ENCODE results near the gene DACH2. TPM values are rescaled to one million over a fixed set of nuclear protein-coding genes. Genes with fewer than 3 reads are reported as not detected.

Gene DACH2
- total and polyA plus RNA-seq, 9 of the 15 experiments (the other 6 are each of a cell fraction or from before 2014, with no cell fraction given): not detected

GRCh38 chrX:86104526-86104925 lies 43.7 kb upstream of the DACH2 start:
- 0% methylated on average over 1 of the region's 1 CpG for WGBS (ENCODE audit: insufficient coverage, low coverage, missing lambda C conversion rate)
- no peaks in the 10 kb centered on the region for H3K79me2 ChIP-seq (ENCODE audit: control insufficient read depth, insufficient read depth, low read length)
- BruUV-seq (replicated peaks): no TSS peak

GRCh38 chrX:86121916-86122315 lies 26.3 kb upstream of the DACH2 start:
- H3K27me3 ChIP-seq (ENCODE audit: control insufficient read depth in 2 of 2, insufficient read depth in 2 of 2, low read length in 2 of 2): no peaks in the 10 kb centered on the region
- no CpG with 5 or more reads among the region's 1 CpG for WGBS (ENCODE audit: insufficient coverage, low coverage, missing lambda C conversion rate)
- no peak for TF ChIP-seq ZNF253 (CRISPR knock-in tag; conservative IDR thresholded peaks at IDR 0.05)
- no peak for TF ChIP-seq CREBBP (IDR thresholded peaks at IDR 0.05; ENCODE audit: low read depth, low read length)
- no peak for TF ChIP-seq ZBED1 (IDR thresholded peaks at IDR 0.05)
- no peak for TF ChIP-seq ELF4 (CRISPR knock-in tag; IDR thresholded peaks at IDR 0.05)
- no peak for TF ChIP-seq ZNF75A (CRISPR knock-in tag; IDR thresholded peaks at IDR 0.05)
- no peak for TF ChIP-seq POLR2AphosphoS2 (IDR thresholded peaks at IDR 0.05; ENCODE audit: low read length)
- TF ChIP-seq CREB1 (IDR thresholded peaks at IDR 0.05): no peak
- no peak for TF ChIP-seq CREB1 (CRISPR knock-in tag; IDR thresholded peaks at IDR 0.05)
- TF ChIP-seq HEY1 (CRISPR knock-in tag; IDR thresholded peaks at IDR 0.05; ENCODE audit: borderline replicate concordance): no peak
- in situ Hi-C loops (cut with MboI) (no loop called here), intact Hi-C loops (cut with micrococcal nuclease) (no loop called here)
- no peaks in the 10 kb centered on the region for H3K79me2 ChIP-seq (ENCODE audit: control insufficient read depth, insufficient read depth, low read length)
- no peak overlapping the region for H3K4me3 ChIP-seq
- H3K27ac ChIP-seq (ENCODE audit: extremely low read depth, low read depth, low read length): no peak overlapping the region
- BruUV-seq (replicated peaks): no TSS peak
- no peak overlapping the region for H2AFZ ChIP-seq (ENCODE audit: low read depth, low read length)
- ATAC-seq (no peak), FAIRE-seq (no peak), DNase-seq (ENCODE audit: extremely low read depth in 1 of 4, low spot score in 3 of 4) (peak in 1 of 4 experiments; percentile 0)
- CTCF ChIA-PET (ENCODE audit: low intra/inter-chr PET ratio): no interaction called here
- H3K9me1 ChIP-seq (ENCODE audit: control insufficient read depth, insufficient read depth, low read length): no peaks in the 10 kb centered on the region
- H3K4me1 ChIP-seq (replicated peaks in 1 of 2; ENCODE audit: control insufficient read depth in 2 of 2, insufficient read depth in 2 of 2, low read length in 2 of 2): no peaks in the 10 kb centered on the region
- no peak overlapping the region for H3K9ac ChIP-seq (ENCODE audit: insufficient read depth in 1 of 2, low read depth in 2 of 2, low read length in 2 of 2)
- H3K36me3 ChIP-seq (ENCODE audit: control insufficient read depth, insufficient read depth, low read length): no peaks in the 10 kb centered on the region
- POLR2A ChIA-PET: no interaction called here
- no peaks in the 10 kb centered on the region for H4K20me1 ChIP-seq (replicated peaks; ENCODE audit: control insufficient read depth, insufficient read depth, low read length)
- no peak overlapping the region for H3K4me2 ChIP-seq (ENCODE audit: insufficient read depth, low read length)
- H3K9me3 ChIP-seq (replicated peaks; ENCODE audit: control insufficient read depth, insufficient read depth, low read depth, low read length): no peaks in the 10 kb centered on the region

More at GRCh38 chrX:86104526-86104925, 43.7 kb upstream of the DACH2 start:
- no peak overlapping the region for H3K27ac ChIP-seq (ENCODE audit: extremely low read depth, low read depth, low read length)
- H3K9me1 ChIP-seq (ENCODE audit: control insufficient read depth, insufficient read depth, low read length): no peaks in the 10 kb centered on the region
- ChIA-PET POLR2A (no interaction called here), CTCF (ENCODE audit: low intra/inter-chr PET ratio) (no interaction called here)
- no peaks in the 10 kb centered on the region for H4K20me1 ChIP-seq (replicated peaks; ENCODE audit: control insufficient read depth, insufficient read depth, low read length)
- no peak overlapping the region for H3K9ac ChIP-seq (ENCODE audit: insufficient read depth in 1 of 2, low read depth in 2 of 2, low read length in 2 of 2)
- FAIRE-seq (no peak), DNase-seq (ENCODE audit: extremely low read depth in 1 of 4, low spot score in 3 of 4) (no peak), ATAC-seq (no peak)
- H3K27me3 ChIP-seq (ENCODE audit: control insufficient read depth in 2 of 2, insufficient read depth in 2 of 2, low read length in 2 of 2): no peaks in the 10 kb centered on the region
- no peaks in the 10 kb centered on the region for H3K4me1 ChIP-seq (replicated peaks in 1 of 2; ENCODE audit: control insufficient read depth in 2 of 2, insufficient read depth in 2 of 2, low read length in 2 of 2)
- H3K4me3 ChIP-seq: no peak overlapping the region
- H2AFZ ChIP-seq (ENCODE audit: low read depth, low read length): no peak overlapping the region
- TF ChIP-seq MAFG (tag; conservative IDR thresholded peaks at IDR 0.05) (peak; percentile 28; the same call in 1 of the 2 replicates), HLTF (IDR thresholded peaks at IDR 0.05) (no peak), ZNF316 (IDR thresholded peaks at IDR 0.05) (peak; percentile 48; the same call in 1 of the 2 replicates), MAFK (IDR thresholded peaks at IDR 0.05; ENCODE audit: low read length) (peak; percentile 18; the same call in 1 of the 2 replicates), E2F5 (CRISPR knock-in tag; IDR thresholded peaks at IDR 0.05) (no peak), DMBX1 (CRISPR knock-in tag; IDR thresholded peaks at IDR 0.05; ENCODE audit: borderline replicate concordance) (no peak)
- H3K9me3 ChIP-seq (replicated peaks; ENCODE audit: control insufficient read depth, insufficient read depth, low read depth, low read length): no peaks in the 10 kb centered on the region
- in situ Hi-C loops (cut with MboI) (no loop called here), intact Hi-C loops (cut with micrococcal nuclease) (no loop called here)
- no peaks in the 10 kb centered on the region for H3K36me3 ChIP-seq (ENCODE audit: control insufficient read depth, insufficient read depth, low read length)
- no peak overlapping the region for H3K4me2 ChIP-seq (ENCODE audit: insufficient read depth, low read length)

Measured in K562 (cell line).